Neuronal stem cell (in vitro differentiated cells): ENCODE results near the gene OPRD1.
A peak's percentile ranks its signal among the peaks of the same experiment; 100 is the strongest.

Source experiments
- DNase-seq: peaks from one replicate; pipeline ENCODE4 v3.0.0-alpha.2; 2013; ENCODE audit warnings: low spot score
- H2AFZ ChIP-seq: one replicate; pipeline ENCODE4 v1.6.1; 2013; ENCODE audit warnings: mild to moderate bottlenecking, low read length, inconsistent platforms
- H2AK5ac ChIP-seq: 2 replicates; pipeline ENCODE4 v1.6.1; 2013; ENCODE audit warnings: low read depth, mild to moderate bottlenecking, inconsistent platforms, low read length, moderate library complexity, mixed read lengths
- H2BK120ac ChIP-seq: 2 replicates; pipeline ENCODE4 v1.6.1; 2013; ENCODE audit warnings: low read depth, mild to moderate bottlenecking, inconsistent platforms, low read length, moderate library complexity, mixed read lengths
- H2BK12ac ChIP-seq: one replicate; pipeline ENCODE4 v1.6.1; 2013; ENCODE audit warnings: low read length, inconsistent platforms
- H2BK15ac ChIP-seq: 2 replicates; pipeline ENCODE4 v1.6.1; 2013; ENCODE audit warnings: mild to moderate bottlenecking, low read length, inconsistent platforms, mixed read lengths
- H2BK5ac ChIP-seq: one replicate; pipeline ENCODE4 v1.6.1; 2013; ENCODE audit warnings: inconsistent platforms, mild to moderate bottlenecking, low read length, moderate library complexity
- H3K14ac ChIP-seq: one replicate; pipeline ENCODE4 v1.6.1; 2013; ENCODE audit warnings: low read length, inconsistent platforms
- H3K18ac ChIP-seq: 2 replicates; pipeline ENCODE4 v1.6.1; 2013; ENCODE audit warnings: low read length, inconsistent platforms
- H3K23ac ChIP-seq: 2 replicates; pipeline ENCODE4 v1.6.1; 2013; ENCODE audit warnings: low read depth, mild to moderate bottlenecking, mixed read lengths, low read length, inconsistent platforms; ENCODE audit not compliant: poor library complexity
- H3K27ac ChIP-seq: replicated peaks from 3 replicates; pipeline ENCODE4 v1.5.1; 2013; ENCODE audit warnings: low read length, inconsistent platforms
- H3K27me3 ChIP-seq, 3 experiments: 2 replicates each; pipeline ENCODE4 v1.6.1; 2013; ENCODE audit warnings: low read length in 3 of 3, mild to moderate bottlenecking in 2 of 3, inconsistent platforms in 1 of 3, low read depth in 1 of 3, mixed read lengths in 1 of 3, moderate library complexity in 1 of 3; ENCODE audit not compliant: control insufficient read depth in 3 of 3, insufficient read depth in 3 of 3
- H3K36me3 ChIP-seq, 2 donors: replicated peaks in 1 of 2; 2 replicates each; pipeline ENCODE4 v1.6.1; 2013; ENCODE audit warnings: low read length in 2 of 2; ENCODE audit not compliant: control insufficient read depth in 2 of 2, insufficient read depth in 2 of 2
- H3K4ac ChIP-seq: 2 replicates; pipeline ENCODE4 v1.6.1; 2013; ENCODE audit warnings: inconsistent platforms, mild to moderate bottlenecking, low read length, moderate library complexity
- H3K4me1 ChIP-seq, 2 donors: 1 replicate in 1 of 2; 2 replicates in 1 of 2; pipeline ENCODE4 v1.6.1; 2013; ENCODE audit warnings: low read length in 2 of 2, low read depth in 1 of 2; ENCODE audit not compliant: control insufficient read depth in 2 of 2, insufficient read depth in 1 of 2
- H3K4me2 ChIP-seq: one replicate; pipeline ENCODE4 v1.6.1; 2013; ENCODE audit warnings: mild to moderate bottlenecking, low read length, inconsistent platforms; ENCODE audit not compliant: insufficient read depth, poor library complexity, severe bottlenecking
- H3K4me3 ChIP-seq, 2 donors: 2 replicates each; pipeline ENCODE4 v1.5.1; 2013; ENCODE audit warnings: low read length in 2 of 2, mild to moderate bottlenecking in 2 of 2, inconsistent platforms in 1 of 2, moderate library complexity in 1 of 2
- H3K79me1 ChIP-seq: one replicate; pipeline ENCODE4 v1.6.1; 2013; ENCODE audit warnings: low read depth, mild to moderate bottlenecking, inconsistent platforms, low read length, moderate library complexity
- H3K9ac ChIP-seq: one replicate; pipeline ENCODE4 v1.6.1; 2013; ENCODE audit warnings: mild to moderate bottlenecking, low read depth, low read length, inconsistent platforms; ENCODE audit not compliant: poor library complexity
- H3K9me3 ChIP-seq, 2 donors: replicated peaks in 1 of 2; 2 replicates each; pipeline versions ENCODE3 to v1.6.1; 2013; ENCODE audit warnings: low read length in 2 of 2, mild to moderate bottlenecking in 2 of 2, inconsistent platforms in 1 of 2, low read depth in 1 of 2, mixed read lengths in 1 of 2, moderate library complexity in 1 of 2; ENCODE audit not compliant: control insufficient read depth in 2 of 2, insufficient read depth in 1 of 2
- H4K8ac ChIP-seq: one replicate; pipeline ENCODE4 v1.6.1; 2013; ENCODE audit warnings: low read depth, mild to moderate bottlenecking, inconsistent platforms, low read length, moderate library complexity
- H4K91ac ChIP-seq: one replicate; pipeline ENCODE4 v1.6.1; 2013; ENCODE audit warnings: low read length, low read depth, mild to moderate bottlenecking, inconsistent platforms; ENCODE audit not compliant: poor library complexity
- WGBS, 2 donors: extraction: QIAGEN DNeasy Blood & Tissue Kit; methylation state at CpG; one replicate each; pipeline ENCODE4 v1.1.7; 2013; ENCODE audit warnings: missing lambda C conversion rate in 2 of 2, mixed read lengths in 1 of 2; ENCODE audit not compliant: insufficient read length in 2 of 2, insufficient replicate concordance in 1 of 2; ENCODE audit errors: extremely low coverage in 2 of 2; 5-methylcytosine and 5-hydroxymethylcytosine counted together

The OPRD1 gene

GRCh38 chr1:28887419-28887834 is 75.5 kb downstream of the OPRD1 start:
- Histone ChIP-seq H3K27ac (no peak overlapping the region), H3K4me3 (peak overlapping the region; percentile 67 to 83), H3K14ac (no peak overlapping the region), H2BK12ac (no peak overlapping the region), H3K4me1 (peaks cover 16% of the 10 kb centered on the region in 2 donors), H4K8ac (no peak overlapping the region), H2AK5ac (no peak overlapping the region), H3K4me2 (peak overlapping the region; percentile 96), H2BK15ac (no peak overlapping the region), H2BK120ac (no peak overlapping the region), H3K4ac (no peak overlapping the region), H3K79me1 (no peaks in the 10 kb centered on the region), H3K36me3 (no peaks in the 10 kb centered on the region), H3K9me3 (no peaks in the 10 kb centered on the region), H3K23ac (peak overlapping the region; percentile 76), H2AFZ (peak overlapping the region; percentile 96), H3K18ac (peak overlapping the region; percentile 74), H3K9ac (peak overlapping the region; percentile 80), H3K27me3 (peaks cover 0 to 37% (median 13%) of the 10 kb centered on the region in 3 experiments), H2BK5ac (no peak overlapping the region), H4K91ac (no peak overlapping the region)
- no CpG with 5 or more reads among the region's 41 CpGs for WGBS, 2 donors
- peak; percentile 32 for DNase-seq

DNA sequence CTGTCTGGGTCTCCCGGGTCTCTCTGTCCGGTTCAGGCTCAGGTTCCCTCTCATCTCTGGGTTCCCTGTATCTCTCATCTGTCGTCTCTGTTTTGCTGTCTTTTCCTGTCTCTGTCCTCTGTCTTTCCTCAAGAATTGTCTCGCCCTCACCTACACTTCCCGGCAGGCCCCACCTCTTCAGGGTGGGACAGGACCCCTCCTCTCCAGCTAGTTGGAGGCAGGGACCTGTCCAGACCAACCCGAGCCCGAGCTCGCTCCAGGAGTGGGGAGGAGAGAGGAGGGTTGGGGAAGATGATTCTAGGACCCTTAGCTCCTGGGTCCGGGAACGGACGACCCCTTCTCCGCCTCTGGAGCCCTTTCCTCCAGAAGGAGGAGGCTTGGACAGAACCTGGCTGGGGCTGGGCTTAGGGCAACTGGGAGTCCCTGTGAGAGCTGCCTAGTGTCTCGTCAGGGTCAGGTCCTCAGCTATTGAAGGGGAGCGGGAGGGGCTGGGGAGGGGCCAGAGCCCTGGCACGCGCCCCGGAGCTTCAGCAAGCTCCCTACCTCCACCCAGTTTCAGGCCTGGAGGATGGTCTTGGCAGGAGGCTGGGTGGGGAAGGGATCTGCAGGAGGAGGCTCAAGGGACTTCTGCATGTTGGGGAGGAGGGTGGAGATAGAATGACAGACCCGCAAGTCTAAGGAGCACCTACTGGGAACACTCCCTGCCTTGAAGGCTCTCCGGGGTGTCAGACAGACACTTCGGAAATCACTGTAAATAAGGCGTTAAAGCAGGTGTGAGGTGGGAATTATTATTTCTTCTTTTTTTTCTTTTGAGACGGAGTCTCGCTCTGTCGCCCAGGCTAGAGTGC is 76.1 kb downstream of the OPRD1 start:
- no peak overlapping the region for H4K91ac ChIP-seq
- peak overlapping the region; percentile 76 for H3K23ac ChIP-seq
- no peak overlapping the region for H2BK12ac ChIP-seq
- H3K79me1 ChIP-seq: no peaks in the 10 kb centered on the region
- no peaks in the 10 kb centered on the region for H3K36me3 ChIP-seq
- no peak overlapping the region for H2BK120ac ChIP-seq
- H3K4ac ChIP-seq: no peak overlapping the region
- H2AFZ ChIP-seq: peak overlapping the region; percentile 96
- H3K14ac ChIP-seq: no peak overlapping the region
- DNase-seq: no peak
- WGBS, 2 donors: no CpG with 5 or more reads among the region's 24 CpGs
- H2BK5ac ChIP-seq: no peak overlapping the region
- no peak overlapping the region for H2BK15ac ChIP-seq
- H3K9ac ChIP-seq: peak overlapping the region; percentile 80
- no peak overlapping the region for H3K27ac ChIP-seq
- H2AK5ac ChIP-seq: no peak overlapping the region
- peak overlapping the region; percentile 67 to 83 for H3K4me3 ChIP-seq
- H3K4me1 ChIP-seq: peaks cover 16% of the 10 kb centered on the region in 2 donors
- peak overlapping the region; percentile 74 for H3K18ac ChIP-seq
- H4K8ac ChIP-seq: no peak overlapping the region
- H3K4me2 ChIP-seq: peak overlapping the region; percentile 96
- no peaks in the 10 kb centered on the region for H3K9me3 ChIP-seq
- H3K27me3 ChIP-seq: peaks cover 0 to 37% (median 13%) of the 10 kb centered on the region in 3 experiments

DNA sequence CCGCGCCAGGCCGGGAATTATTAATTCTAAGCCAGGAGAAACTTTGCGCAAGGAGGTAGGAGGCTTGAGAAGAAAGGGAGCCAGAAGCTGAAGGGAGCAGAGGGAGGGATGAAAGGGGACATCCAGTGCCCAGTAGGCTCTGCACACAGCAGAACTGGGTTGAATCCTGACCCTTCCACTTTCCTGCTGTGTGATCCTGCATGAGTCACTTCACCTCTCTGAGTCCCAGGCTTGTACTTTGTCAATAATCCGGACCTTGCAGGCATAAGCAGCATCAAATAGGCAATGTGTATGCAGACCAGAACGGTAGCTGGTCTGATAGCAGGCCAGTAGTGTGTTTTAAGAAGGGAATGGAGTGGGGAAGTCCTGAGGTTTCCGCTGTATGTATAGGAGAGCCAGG is 76.9 kb downstream of the OPRD1 start:
- Histone ChIP-seq H2BK15ac (no peak overlapping the region), H3K14ac (no peak overlapping the region), H3K23ac (no peak overlapping the region), H2AK5ac (no peak overlapping the region), H3K4me3 (no peak overlapping the region), H3K9me3 (no peaks in the 10 kb centered on the region), H2AFZ (no peak overlapping the region), H3K27ac (no peak overlapping the region), H3K36me3 (no peaks in the 10 kb centered on the region), H2BK5ac (no peak overlapping the region), H3K18ac (no peak overlapping the region), H3K4ac (no peak overlapping the region), H3K79me1 (no peaks in the 10 kb centered on the region), H2BK120ac (no peak overlapping the region), H3K4me1 (peaks cover 14 to 16% of the 10 kb centered on the region in 2 donors), H4K91ac (no peak overlapping the region), H3K4me2 (no peak overlapping the region), H4K8ac (no peak overlapping the region), H2BK12ac (no peak overlapping the region), H3K27me3 (peaks cover 0 to 37% (median 13%) of the 10 kb centered on the region in 3 experiments), H3K9ac (no peak overlapping the region)
- DNase-seq: no peak
- WGBS, 2 donors: no CpG with 5 or more reads among the region's 7 CpGs

DNA sequence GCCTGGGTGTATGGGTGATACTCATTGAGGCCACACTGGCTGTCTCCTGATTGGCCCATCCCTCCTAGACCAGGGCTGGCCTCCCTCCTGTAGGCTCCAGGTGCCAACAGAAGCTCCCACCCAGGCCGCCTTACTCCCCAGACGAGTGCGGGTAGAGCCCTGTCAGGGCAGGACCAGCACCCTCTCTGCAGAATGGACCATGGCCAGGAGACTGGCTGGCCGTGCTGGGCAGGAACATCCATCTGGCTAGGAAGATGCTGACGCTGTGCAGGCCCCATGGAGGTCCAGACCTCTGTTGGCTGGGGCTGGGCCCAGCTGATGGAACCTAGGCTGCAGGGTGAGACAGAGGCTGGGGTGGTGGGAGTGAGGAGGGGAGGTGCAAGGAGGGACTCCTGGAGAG is 77.4 kb downstream of the OPRD1 start:
- no peaks in the 10 kb centered on the region for H3K36me3 ChIP-seq
- H3K27me3 ChIP-seq: peaks cover 0 to 37% (median 13%) of the 10 kb centered on the region in 3 experiments
- no peaks in the 10 kb centered on the region for H3K9me3 ChIP-seq
- H2BK15ac ChIP-seq: no peak overlapping the region
- H2AK5ac ChIP-seq: no peak overlapping the region
- H3K9ac ChIP-seq: no peak overlapping the region
- H3K4me1 ChIP-seq: peaks cover 12 to 15% of the 10 kb centered on the region in 2 donors
- H4K8ac ChIP-seq: no peak overlapping the region
- no peak overlapping the region for H3K14ac ChIP-seq
- no peak overlapping the region for H2BK5ac ChIP-seq
- no peak overlapping the region for H2AFZ ChIP-seq
- no peak overlapping the region for H3K27ac ChIP-seq
- no peak overlapping the region for H3K23ac ChIP-seq
- no peak overlapping the region for H2BK12ac ChIP-seq
- no peak for DNase-seq
- no peak overlapping the region for H3K18ac ChIP-seq
- H3K4me3 ChIP-seq: no peak overlapping the region
- no peak overlapping the region for H4K91ac ChIP-seq
- WGBS, 2 donors: no CpG with 5 or more reads among the region's 5 CpGs
- no peak overlapping the region for H3K4ac ChIP-seq
- H2BK120ac ChIP-seq: no peak overlapping the region
- H3K4me2 ChIP-seq: no peak overlapping the region
- no peaks in the 10 kb centered on the region for H3K79me1 ChIP-seq
